OCI-LY7 (cell line): Measurements from ENCODE around the gene WIPF2. TPM values are rescaled to one million over a fixed set of nuclear protein-coding genes. Genes with fewer than 3 reads are reported as not detected.

Source experiments
- BruUV-seq: library from RNA; stranded (reverse); fragments of 400-500 nt; replicated peaks from 2 replicates; lab custom pipeline; 2021; lab: Mats Ljungman, UMichigan
- CTCF ChIA-PET: fragments of 300-600 bp; sonication (Branson Sonifier 250); formaldehyde crosslinking; loops from one replicate; lab custom pipeline; 2022; ENCODE audit warnings: antibody characterized with exemption; ENCODE audit not compliant: unreplicated experiment; lab: Charles Lee
- POLR2A ChIA-PET: fragments of 300-600 bp; sonication (Branson Sonifier 250); formaldehyde crosslinking; loops from one replicate; lab custom pipeline; 2022; ENCODE audit warnings: antibody characterized with exemption; lab: Charles Lee
- DNase-seq: peaks from one replicate; pipeline ENCODE4 v3.0.0-alpha.2; 2015; ENCODE audit warnings: low spot score
- H2AFZ ChIP-seq: fragments of 200-600 bp; sonication (generic), shearing (Covaris generic); 2 replicates; pipeline ENCODE4 v1.6.1; 2014; ENCODE audit warnings: mild to moderate bottlenecking, antibody characterized with exemption, low read length, moderate library complexity
- H3K27ac ChIP-seq: fragments of 200-600 bp; sonication (generic); 2 replicates; pipeline ENCODE4 v1.5.1; 2014; ENCODE audit warnings: mixed run types, low read depth, mild to moderate bottlenecking, moderate library complexity, low read length, inconsistent platforms; ENCODE audit not compliant: poor library complexity, severe bottlenecking
- H3K36me3 ChIP-seq: fragments of 200-600 bp; sonication (generic); 2 replicates; pipeline ENCODE4 v1.6.1; 2014; ENCODE audit warnings: mild to moderate bottlenecking, antibody characterized with exemption, low read length, moderate library complexity, mixed read lengths; ENCODE audit not compliant: insufficient read depth
- H3K4me1 ChIP-seq: fragments of 200-600 bp; sonication (generic); 2 replicates; pipeline ENCODE4 v1.5.1; 2014; ENCODE audit warnings: mild to moderate bottlenecking, low read length; ENCODE audit not compliant: insufficient read depth, poor library complexity, severe bottlenecking
- H3K4me2 ChIP-seq: fragments of 200-600 bp; sonication (generic); 2 replicates; pipeline ENCODE4 v1.6.1; 2014; ENCODE audit warnings: mild to moderate bottlenecking, low read length
- H3K4me3 ChIP-seq: fragments of 200-600 bp; sonication (generic); 2 replicates; pipeline ENCODE4 v1.5.1; 2014; ENCODE audit warnings: mild to moderate bottlenecking, low read depth, low read length; ENCODE audit not compliant: poor library complexity, severe bottlenecking
- H3K79me2 ChIP-seq: fragments of 200-600 bp; sonication (generic); 2 replicates; pipeline ENCODE4 v1.6.1; 2016; ENCODE audit warnings: low read depth, mild to moderate bottlenecking, low read length, moderate library complexity, mixed read lengths; ENCODE audit not compliant: insufficient read depth
- H3K9me2 ChIP-seq: fragments of 200-600 bp; sonication (generic); 2 replicates; pipeline ENCODE4 v1.6.1; 2016; ENCODE audit warnings: mild to moderate bottlenecking, low read length, mixed read lengths; ENCODE audit not compliant: insufficient read depth
- H3K9me3 ChIP-seq: fragments of 200-600 bp; sonication (generic); 2 replicates; pipeline ENCODE4 v1.6.1; 2014; ENCODE audit warnings: mild to moderate bottlenecking, mixed run types, low read length, mixed read lengths
- H4K20me1 ChIP-seq: fragments of 200-600 bp; sonication (generic); 2 replicates; pipeline ENCODE4 v1.6.1; 2014; ENCODE audit warnings: mild to moderate bottlenecking, antibody characterized with exemption, low read length, moderate library complexity, mixed read lengths; ENCODE audit not compliant: insufficient read depth
- CTCF ChIP-seq: fragments of 200-600 bp; sonication (generic); conservative IDR thresholded peaks from 2 replicates; pipeline ENCODE4 v1.5.1; 2014; ENCODE audit warnings: mild to moderate bottlenecking, antibody characterized with exemption, low read length, moderate library complexity, mixed read lengths
- EZH2phosphoT487 ChIP-seq: fragments of 200-600 bp; sonication (generic); IDR thresholded peaks from 2 replicates; pipeline ENCODE4 v1.6.1; 2018; ENCODE audit warnings: low read depth, borderline replicate concordance, mild to moderate bottlenecking, mixed run types, antibody characterized with exemption, low read length, moderate library complexity, mixed read lengths
- intact Hi-C: fragments of 100-400 bp; cut with micrococcal nuclease; formaldehyde crosslinking; loops from one replicate; pipeline ENCODE4 v1.10.0; 2022; ENCODE audit not compliant: unreplicated experiment
- total RNA-seq, 2 experiments: library from RNA; depleted of rRNA in 1 of 2; stranded (reverse); fragments of >200 nt in 1 of 2; shearing (Covaris generic) in 1 of 2; gene quantifications; 2 replicates each; pipeline ENCODE4 v1.2.3, GENCODE V29; 2014 to 2022

Gene WIPF2
- total RNA-seq, 2 experiments from 2014 or later = 4.7 to 20.3 TPM

GRCh38 chr17:40253565-40253964 is 34.5 kb downstream of the WIPF2 start:
- Histone ChIP-seq H2AFZ (no peak overlapping the region), H3K9me3 (no peaks in the 10 kb centered on the region), H3K27ac (no peak overlapping the region), H4K20me1 (no peaks in the 10 kb centered on the region), H3K36me3 (peaks cover 19% of the 10 kb centered on the region), H3K4me3 (no peak overlapping the region), H3K9me2 (no peaks in the 10 kb centered on the region), H3K4me2 (no peak overlapping the region), H3K4me1 (no peaks in the 10 kb centered on the region), H3K79me2 (0 out of 2 replicates have a peak, but pooled peaks cover 7% of the 10 kb centered on the region)
- DNase-seq = no peak
- intact Hi-C loops = no loop called here
- ChIA-PET CTCF (no interaction called here), POLR2A (interaction anchor here (1.0 kb wide), 1 partner anchor 15 kb away, joined by 3 read pairs; no protein-coding TSS in a partner anchor)
- BruUV-seq = no TSS peak
- TF ChIP-seq EZH2phosphoT487 (no peak), CTCF (no peak)

DNA sequence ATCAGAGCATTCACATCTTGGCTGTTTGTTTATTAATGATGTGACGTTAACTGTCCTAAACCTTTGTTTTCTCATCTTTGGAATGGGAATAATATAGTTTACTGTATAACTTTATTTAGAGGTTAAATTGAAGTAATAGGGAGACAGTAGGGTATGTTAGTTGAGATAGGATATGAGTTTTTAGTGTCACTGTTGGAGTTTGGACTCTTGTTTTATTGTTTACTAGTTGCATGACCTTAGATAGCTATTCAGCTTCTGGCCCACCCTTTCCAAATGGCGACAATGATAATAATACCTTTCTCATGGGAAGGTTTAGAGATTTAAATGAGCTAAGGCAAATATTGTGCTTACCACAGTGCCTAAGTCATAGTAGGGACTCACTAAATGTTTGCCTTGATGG is 40.4 kb downstream of the WIPF2 start:
- no peak for DNase-seq
- Histone ChIP-seq H3K4me2 (no peak overlapping the region), H4K20me1 (no peaks in the 10 kb centered on the region; the same call in 1 of the 2 replicates), H3K36me3 (peaks cover 52% of the 10 kb centered on the region), H3K79me2 (no peaks in the 10 kb centered on the region), H3K27ac (no peak overlapping the region), H3K4me3 (no peak overlapping the region), H2AFZ (no peak overlapping the region), H3K9me2 (no peaks in the 10 kb centered on the region), H3K4me1 (no peaks in the 10 kb centered on the region), H3K9me3 (no peaks in the 10 kb centered on the region)
- TF ChIP-seq CTCF (no peak), EZH2phosphoT487 (no peak)
- no TSS peak for BruUV-seq
- POLR2A ChIA-PET = interaction anchor here (0.6 to 0.7 kb wide), 2 partner anchors 111 to 748 kb away, joined by 4 to 5 read pairs; no protein-coding TSS in a partner anchor
- CTCF ChIA-PET = no interaction called here
- intact Hi-C loops = no loop called here

DNA sequence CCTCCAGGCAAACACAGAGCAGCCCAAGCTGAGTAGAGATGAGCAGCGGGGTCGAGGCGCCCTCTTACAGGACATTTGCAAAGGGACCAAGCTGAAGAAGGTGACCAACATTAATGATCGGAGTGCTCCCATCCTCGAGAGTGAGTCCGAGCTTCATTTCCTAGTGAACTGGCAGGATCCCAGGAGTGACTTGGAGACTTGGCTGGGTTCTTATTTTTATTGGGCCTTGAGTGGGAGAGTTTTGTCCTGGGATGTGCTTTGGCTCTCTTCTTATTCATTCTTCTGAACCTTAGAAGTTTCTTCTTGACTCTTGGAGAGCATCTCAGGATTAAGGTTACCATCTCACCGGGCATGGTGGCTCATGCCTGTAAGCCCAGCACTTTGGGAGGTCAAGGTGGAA is 41.4 kb downstream of the WIPF2 start:
- no TSS peak for BruUV-seq
- POLR2A ChIA-PET = interaction anchor here (0.6 to 0.7 kb wide), 2 partner anchors 10 to 23 kb away, joined by 3 to 8 read pairs; no protein-coding TSS in a partner anchor
- H3K9me3 ChIP-seq = no peaks in the 10 kb centered on the region
- no peak overlapping the region for H2AFZ ChIP-seq
- CTCF ChIA-PET = no interaction called here
- H3K4me1 ChIP-seq = no peaks in the 10 kb centered on the region
- H3K9me2 ChIP-seq = no peaks in the 10 kb centered on the region
- no peak overlapping the region for H3K4me3 ChIP-seq
- DNase-seq = no peak
- no peak overlapping the region for H3K27ac ChIP-seq
- H4K20me1 ChIP-seq = no peaks in the 10 kb centered on the region; the same call in 1 of the 2 replicates
- H3K36me3 ChIP-seq = peaks cover 62% of the 10 kb centered on the region
- TF ChIP-seq CTCF (no peak), EZH2phosphoT487 (no peak)
- intact Hi-C loops = no loop called here
- no peaks in the 10 kb centered on the region for H3K79me2 ChIP-seq
- no peak overlapping the region for H3K4me2 ChIP-seq
